GM21825 (cell line): ENCODE results near the gene OR4D1.

ENCODE experiments used
- ATAC-seq: cut with Tn5 transposase; IDR thresholded peaks from one replicate; pipeline ENCODE4 v1.9.1; 2021; ENCODE audit warnings: mild to moderate bottlenecking, moderate library complexity; ENCODE audit not compliant: unreplicated experiment

The OR4D1 gene

DNA sequence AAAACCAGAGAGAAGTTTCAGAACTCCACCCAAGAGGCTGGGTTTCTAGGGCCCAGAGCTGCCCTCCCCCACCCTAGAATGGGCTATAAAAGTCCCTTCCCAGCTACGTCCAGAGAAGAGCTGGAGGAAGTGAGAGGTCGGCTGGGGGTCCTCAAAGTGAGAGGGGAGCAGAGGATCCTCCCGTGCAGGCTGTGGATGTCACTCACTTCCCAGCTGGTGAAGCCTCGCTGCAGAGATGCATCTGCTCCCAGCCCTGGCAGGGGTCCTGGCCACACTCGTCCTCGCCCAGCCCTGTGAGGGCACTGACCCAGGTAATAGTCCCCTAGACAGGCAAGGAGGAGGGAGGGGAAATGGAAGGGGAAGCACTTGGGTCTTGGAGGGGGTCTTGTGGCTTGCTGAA, 44.4 kb downstream of the OR4D1 start, which contains the start of gene EPX:
Gene EPX (plus strand): TSS at position 115 of the 400 bp plus-strand sequence. CDS start 121 bp downstream, at position 236.
- no peak for ATAC-seq

DNA sequence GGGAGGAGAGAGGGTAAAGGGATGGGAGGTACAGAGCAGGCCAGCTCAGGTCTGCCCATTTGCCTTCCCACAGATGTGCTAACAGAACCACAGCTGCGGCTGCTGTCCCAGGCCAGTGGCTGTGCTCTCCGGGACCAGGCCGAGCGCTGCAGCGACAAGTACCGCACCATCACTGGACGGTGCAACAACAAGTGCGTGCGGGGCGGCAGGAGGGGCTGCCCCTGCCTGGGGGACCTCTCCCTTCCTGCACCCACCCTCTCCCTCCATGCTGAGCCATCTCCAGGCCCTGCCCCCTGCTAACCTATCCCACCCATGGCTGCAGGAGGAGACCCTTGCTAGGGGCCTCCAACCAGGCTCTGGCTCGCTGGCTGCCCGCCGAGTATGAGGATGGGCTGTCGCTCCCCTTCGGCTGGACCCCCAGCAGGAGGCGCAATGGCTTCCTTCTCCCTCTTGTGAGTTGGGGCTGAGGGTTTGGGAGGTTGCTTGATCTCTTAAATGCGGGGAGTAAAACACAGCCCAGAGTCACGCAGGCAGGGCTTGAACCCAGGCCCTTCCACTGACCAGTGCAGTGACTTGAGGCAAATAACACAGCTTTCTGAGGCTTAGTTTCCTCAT, 45.6 kb downstream of the OR4D1 start:
- ATAC-seq = no peak

DNA sequence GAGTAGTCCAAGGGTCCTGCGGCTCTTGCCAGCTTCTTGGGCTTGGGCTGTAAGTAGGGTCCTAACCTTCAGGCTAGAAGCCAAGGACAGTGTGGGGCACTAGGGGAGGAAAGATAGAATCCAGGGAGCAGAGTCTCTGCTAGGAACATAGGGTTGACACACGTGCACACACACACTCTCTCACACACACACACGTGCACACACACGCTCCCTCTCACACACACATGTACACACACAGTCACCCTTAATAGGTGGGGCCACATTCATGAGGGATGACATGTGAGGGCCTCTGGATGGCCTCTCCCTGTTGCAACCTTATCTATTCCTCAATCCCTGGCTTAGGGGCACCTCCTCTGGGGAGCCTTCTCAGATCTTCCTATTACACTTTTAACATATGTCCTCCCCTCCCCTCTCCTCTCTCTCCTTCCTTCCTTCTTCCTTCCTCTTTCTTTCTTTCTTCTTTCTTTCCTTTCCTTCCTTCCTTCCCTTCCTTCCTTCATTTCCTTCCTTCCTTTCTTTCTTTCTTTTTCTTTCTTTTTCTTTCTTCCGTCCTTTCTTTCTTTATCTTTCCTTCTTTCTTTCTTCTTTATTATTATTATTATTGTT, 47.4 kb downstream of the OR4D1 start:
- ATAC-seq = no peak

DNA sequence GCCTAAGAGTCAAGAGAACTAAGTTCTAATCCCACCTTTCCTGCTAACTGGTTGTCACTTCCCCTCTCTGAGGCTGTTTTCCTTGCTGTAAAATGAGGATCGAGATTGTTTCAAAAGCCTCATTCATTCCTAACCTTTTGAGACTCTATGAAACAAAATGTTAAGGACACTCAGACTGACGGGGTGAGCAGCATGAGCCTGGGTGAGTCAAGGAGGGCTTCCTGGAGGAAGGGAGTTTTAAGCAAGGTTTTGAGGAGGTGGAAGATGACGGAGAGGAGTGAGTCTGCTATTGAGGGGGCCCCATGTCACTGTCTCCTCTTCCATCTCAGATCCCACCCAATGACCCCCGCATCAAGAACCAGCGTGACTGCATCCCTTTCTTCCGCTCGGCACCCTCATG, 48.4 kb downstream of the OR4D1 start:
- ATAC-seq = no peak

DNA sequence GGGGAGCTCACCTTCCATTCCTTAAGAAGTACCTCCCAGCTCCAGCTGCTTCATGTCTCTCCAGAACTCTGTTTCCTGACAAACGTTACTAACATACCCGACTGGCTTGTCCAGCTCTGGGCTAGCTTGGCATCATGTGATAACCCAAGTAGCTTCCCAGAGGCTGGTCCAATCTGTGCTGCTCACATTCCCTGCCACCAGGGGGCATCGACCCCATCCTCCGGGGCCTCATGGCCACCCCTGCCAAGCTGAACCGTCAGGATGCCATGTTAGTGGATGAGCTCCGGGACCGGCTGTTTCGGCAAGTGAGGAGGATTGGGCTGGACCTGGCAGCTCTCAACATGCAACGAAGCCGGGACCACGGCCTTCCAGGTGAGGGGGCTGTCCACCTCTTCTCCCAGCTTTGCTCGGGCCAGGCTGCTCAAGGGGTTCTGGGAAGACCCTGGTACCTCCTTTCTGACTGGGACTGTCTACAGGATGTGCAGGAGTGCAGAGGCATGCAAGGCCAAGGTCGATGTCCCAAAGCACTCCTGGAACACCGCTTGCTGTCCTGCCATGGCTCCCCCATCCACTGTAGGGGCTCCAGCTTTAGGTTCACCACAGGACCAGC, 51.9 kb downstream of the OR4D1 start:
- peak; percentile 52 for ATAC-seq

DNA sequence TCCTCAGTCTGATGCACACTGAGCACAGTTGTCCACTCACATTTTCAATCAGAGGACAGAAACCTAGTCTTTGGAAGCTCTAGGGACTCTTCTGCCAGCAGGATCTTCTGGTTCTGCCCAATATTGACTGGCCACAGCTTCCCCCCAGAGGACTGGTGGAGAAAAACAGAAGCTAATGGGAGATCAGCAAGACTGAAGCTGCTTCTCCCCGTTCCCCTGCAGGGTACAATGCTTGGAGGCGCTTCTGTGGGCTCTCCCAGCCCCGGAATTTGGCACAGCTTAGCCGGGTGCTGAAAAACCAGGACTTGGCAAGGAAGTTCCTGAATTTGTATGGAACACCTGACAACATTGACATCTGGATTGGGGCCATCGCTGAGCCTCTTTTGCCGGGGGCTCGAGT, 54.7 kb downstream of the OR4D1 start:
- no peak for ATAC-seq

DNA sequence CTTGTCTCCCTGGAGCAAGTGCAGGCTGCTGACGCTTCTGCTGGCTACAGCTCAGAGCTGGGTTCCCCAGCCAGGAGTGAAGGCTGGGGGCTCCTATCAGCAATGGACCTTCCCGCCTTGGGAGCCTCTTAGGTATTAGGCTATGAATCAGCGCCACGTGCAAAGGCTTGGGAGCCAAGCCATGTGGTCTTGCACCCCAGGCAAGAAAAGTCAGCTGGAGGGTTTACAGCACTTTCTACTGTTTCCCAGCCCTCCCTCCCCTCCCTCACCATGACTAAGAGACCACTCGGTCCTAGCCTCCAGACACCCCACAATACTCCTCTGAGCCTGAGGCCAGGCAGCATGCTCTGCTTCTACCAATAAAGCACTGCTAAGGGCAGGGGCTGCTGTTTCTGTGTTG, 56.6 kb downstream of the OR4D1 start:
- no peak for ATAC-seq

DNA sequence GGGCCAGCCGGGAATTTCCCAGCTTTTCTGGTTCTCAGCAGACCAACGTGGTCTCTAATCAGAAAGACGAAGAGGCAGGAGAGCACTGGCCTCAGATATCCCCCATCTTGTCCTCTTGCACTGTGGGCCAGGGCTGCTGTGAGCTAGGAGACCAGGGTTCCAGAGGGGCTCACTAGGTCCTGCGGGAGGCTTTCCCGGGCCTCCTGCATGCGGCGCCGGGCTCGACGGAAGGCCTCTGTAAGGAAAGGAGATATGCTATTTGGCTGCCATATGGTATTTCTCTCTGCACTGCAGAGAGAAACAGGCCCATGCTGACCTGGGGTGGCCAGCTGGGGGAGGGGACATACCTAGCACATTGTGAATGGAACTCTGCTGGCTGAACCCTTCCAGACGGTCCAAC, 57.8 kb downstream of the OR4D1 start:
- no peak for ATAC-seq

DNA sequence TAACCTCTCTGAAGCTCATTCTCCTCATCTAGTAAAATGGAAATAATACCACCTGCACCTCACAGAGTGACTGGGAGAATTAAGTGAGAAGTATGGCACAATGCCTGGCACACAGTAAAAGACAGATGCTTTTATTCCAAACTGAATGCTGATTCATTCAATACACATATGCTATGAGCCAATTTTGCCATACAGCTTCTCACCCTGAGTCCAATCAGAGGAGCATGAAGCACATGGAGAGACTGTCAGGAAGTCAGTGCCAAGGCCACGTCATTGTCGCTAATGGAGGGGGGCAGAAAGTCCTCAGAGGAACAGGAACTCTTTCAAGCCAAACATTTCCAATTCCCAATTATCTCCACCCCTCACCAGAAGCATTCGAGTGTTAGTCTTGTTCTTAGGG, 59.3 kb downstream of the OR4D1 start:
- no peak for ATAC-seq

DNA sequence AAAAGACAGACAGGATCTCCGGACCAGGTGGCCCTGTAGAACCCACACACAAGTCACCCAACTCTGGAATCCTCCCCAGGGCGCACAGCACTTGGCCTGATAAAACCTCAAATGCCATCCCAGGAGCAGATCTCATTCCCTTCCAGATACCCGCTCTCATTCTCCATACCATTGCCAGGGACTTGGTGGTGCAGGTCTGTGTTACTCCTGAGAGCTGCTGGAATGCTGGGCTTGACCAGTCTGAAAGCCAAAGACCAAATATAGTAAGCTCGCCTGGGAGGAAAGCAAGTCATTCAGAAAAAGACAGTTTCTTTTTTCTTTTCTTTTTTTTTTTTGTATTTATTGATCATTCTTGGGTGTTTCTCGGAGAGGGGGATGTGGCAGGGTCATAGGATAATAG, 60.2 kb downstream of the OR4D1 start:
- ATAC-seq = no peak
